ENCODE results near the gene LRIT2. TPM values are rescaled to one million over a fixed set of nuclear protein-coding genes. Genes with fewer than 3 reads are reported as not detected.

Gene LRIT2
- total RNA-seq, 1 donor, result not detected

- Histone ChIP-seq H3K9me3 (ENCODE audit: low read depth, low read length) (no peaks in the 10 kb centered on the region), H3K4me3 (ENCODE audit: insufficient read depth, low read length) (no peak overlapping the region), H3K27me3 (ENCODE audit: insufficient read depth, low read length) (peaks cover 3% of the 10 kb centered on the region), H3K36me3 (ENCODE audit: insufficient read depth, low read length) (no peaks in the 10 kb centered on the region), H3K79me2 (ENCODE audit: insufficient read depth, low read length) (no peaks in the 10 kb centered on the region), H3K4me2 (ENCODE audit: insufficient read depth, low read length) (no peak overlapping the region), H2AFZ (ENCODE audit: low read length) (no peak overlapping the region), H3K4me1 (ENCODE audit: insufficient read depth, low read length) (no peaks in the 10 kb centered on the region), H4K20me1 (ENCODE audit: insufficient read depth, low read length) (no peaks in the 10 kb centered on the region), H3K27ac (ENCODE audit: low read depth, low read length) (no peak overlapping the region)
- TF ChIP-seq CTCF (IDR thresholded peaks at IDR 0.05; ENCODE audit: extremely low read depth, low read depth, low read length), result peak; percentile 37
- no peak for DNase-seq (ENCODE audit: insufficient read length, low spot score, missing footprints)
Observed at GRCh38 chr10:84204122-84204521, 21.2 kb downstream of the LRIT2 start.

GRCh38 chr10:84202349-84202748 lies 23.0 kb downstream of the LRIT2 start:
- no peaks in the 10 kb centered on the region for H3K36me3 ChIP-seq (ENCODE audit: insufficient read depth, low read length)
- H3K4me2 ChIP-seq (ENCODE audit: insufficient read depth, low read length), result no peak overlapping the region
- no peak overlapping the region for H2AFZ ChIP-seq (ENCODE audit: low read length)
- no peak overlapping the region for H3K4me3 ChIP-seq (ENCODE audit: insufficient read depth, low read length)
- no peaks in the 10 kb centered on the region for H3K79me2 ChIP-seq (ENCODE audit: insufficient read depth, low read length)
- H4K20me1 ChIP-seq (ENCODE audit: insufficient read depth, low read length), result no peaks in the 10 kb centered on the region
- no peak overlapping the region for H3K27ac ChIP-seq (ENCODE audit: low read depth, low read length)
- peaks cover 3% of the 10 kb centered on the region for H3K27me3 ChIP-seq (ENCODE audit: insufficient read depth, low read length)
- no peaks in the 10 kb centered on the region for H3K9me3 ChIP-seq (ENCODE audit: low read depth, low read length)
- no peak for TF ChIP-seq CTCF (IDR thresholded peaks at IDR 0.05; ENCODE audit: extremely low read depth, low read depth, low read length)
- DNase-seq (ENCODE audit: insufficient read length, low spot score, missing footprints), result no peak
- H3K4me1 ChIP-seq (ENCODE audit: insufficient read depth, low read length), result no peaks in the 10 kb centered on the region

- H4K20me1 ChIP-seq (ENCODE audit: insufficient read depth, low read length), result no peaks in the 10 kb centered on the region
- peaks cover 3% of the 10 kb centered on the region for H3K27me3 ChIP-seq (ENCODE audit: insufficient read depth, low read length)
- H3K4me1 ChIP-seq (ENCODE audit: insufficient read depth, low read length), result no peaks in the 10 kb centered on the region
- no peak overlapping the region for H2AFZ ChIP-seq (ENCODE audit: low read length)
- H3K79me2 ChIP-seq (ENCODE audit: insufficient read depth, low read length), result no peaks in the 10 kb centered on the region
- H3K9me3 ChIP-seq (ENCODE audit: low read depth, low read length), result no peaks in the 10 kb centered on the region
- H3K4me2 ChIP-seq (ENCODE audit: insufficient read depth, low read length), result no peak overlapping the region
- no peak overlapping the region for H3K27ac ChIP-seq (ENCODE audit: low read depth, low read length)
- DNase-seq (ENCODE audit: insufficient read length, low spot score, missing footprints), result no peak
- TF ChIP-seq CTCF (IDR thresholded peaks at IDR 0.05; ENCODE audit: extremely low read depth, low read depth, low read length), result no peak
- H3K36me3 ChIP-seq (ENCODE audit: insufficient read depth, low read length), result no peaks in the 10 kb centered on the region
- H3K4me3 ChIP-seq (ENCODE audit: insufficient read depth, low read length), result no peak overlapping the region
Observed at GRCh38 chr10:84201682-84202081, 23.7 kb downstream of the LRIT2 start.

GRCh38 chr10:84201244-84201606 lies 24.1 kb downstream of the LRIT2 start:
- no peaks in the 10 kb centered on the region for H3K4me1 ChIP-seq (ENCODE audit: insufficient read depth, low read length)
- H3K36me3 ChIP-seq (ENCODE audit: insufficient read depth, low read length), result no peaks in the 10 kb centered on the region
- TF ChIP-seq CTCF (IDR thresholded peaks at IDR 0.05; ENCODE audit: extremely low read depth, low read depth, low read length), result no peak
- H3K4me2 ChIP-seq (ENCODE audit: insufficient read depth, low read length), result no peak overlapping the region
- no peak overlapping the region for H3K27ac ChIP-seq (ENCODE audit: low read depth, low read length)
- H4K20me1 ChIP-seq (ENCODE audit: insufficient read depth, low read length), result no peaks in the 10 kb centered on the region
- no peak for DNase-seq (ENCODE audit: insufficient read length, low spot score, missing footprints)
- H2AFZ ChIP-seq (ENCODE audit: low read length), result no peak overlapping the region
- no peaks in the 10 kb centered on the region for H3K9me3 ChIP-seq (ENCODE audit: low read depth, low read length)
- no peak overlapping the region for H3K4me3 ChIP-seq (ENCODE audit: insufficient read depth, low read length)
- H3K27me3 ChIP-seq (ENCODE audit: insufficient read depth, low read length), result peaks cover 3% of the 10 kb centered on the region
- no peaks in the 10 kb centered on the region for H3K79me2 ChIP-seq (ENCODE audit: insufficient read depth, low read length)

Data from osteoblast (primary cell).